GM18517 (cell line): Measurements from ENCODE around the gene RGS3.
"Not testable (repeated sequence)": the region's sequence is repeated elsewhere in the genome, so short reads cannot be mapped to it uniquely, and the experiment has no call there.

Source experiments
- ATAC-seq: cut with Tn5 transposase; IDR thresholded peaks from one replicate; pipeline ENCODE4 v1.9.1; 2021; ENCODE audit warnings: mild to moderate bottlenecking, moderate library complexity; ENCODE audit not compliant: unreplicated experiment

Gene RGS3

GRCh38 chr9:113543296-113543981 is 79.9 kb downstream of the RGS3 start:
- no peak for ATAC-seq

DNA sequence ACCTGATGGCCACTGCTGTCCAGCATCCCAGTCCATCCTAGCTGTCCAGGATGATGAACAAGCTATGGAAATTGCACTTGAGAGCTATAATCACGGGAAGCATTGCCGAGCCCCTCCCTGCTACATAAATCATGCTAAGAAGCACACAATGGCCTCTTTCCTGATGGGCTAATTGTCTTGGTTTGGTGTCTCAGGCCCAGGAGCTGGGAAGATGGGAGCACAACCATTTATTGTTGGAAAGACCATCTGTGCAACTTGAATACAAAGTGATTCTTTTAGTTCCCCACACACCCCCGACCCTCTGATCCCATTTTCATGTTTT is 80.4 kb downstream of the RGS3 start:
- ATAC-seq: no peak

DNA sequence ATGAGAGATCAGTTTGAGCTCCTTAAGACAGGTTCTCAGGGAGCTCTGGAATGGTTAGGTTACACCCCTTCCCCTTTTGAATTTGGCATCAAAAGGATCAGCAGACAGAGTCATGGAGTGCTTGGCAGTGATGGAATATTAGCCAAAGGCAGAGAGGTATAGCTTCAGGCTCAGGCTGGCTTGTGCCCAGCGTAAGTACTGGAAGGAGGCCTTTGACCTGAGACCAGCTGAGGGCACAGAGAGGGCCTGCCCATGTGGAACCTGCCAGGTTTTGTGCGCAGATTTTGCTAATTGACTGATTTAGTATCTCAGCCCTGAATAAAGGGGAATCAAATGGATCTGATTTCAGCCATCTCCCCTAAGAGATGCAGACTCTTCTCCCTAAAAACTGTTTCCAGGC is 81.5 kb downstream of the RGS3 start:
- no peak for ATAC-seq

- ATAC-seq: no peak
Measured at GRCh38 chr9:113546566-113546965, 83.0 kb downstream of the RGS3 start.

GRCh38 chr9:113547501-113547900 is 84.0 kb downstream of the RGS3 start:
- ATAC-seq: no peak

GRCh38 chr9:113548221-113549041 is 84.9 kb downstream of the RGS3 start:
- ATAC-seq: no peak

GRCh38 chr9:113549892-113550291 is 86.4 kb downstream of the RGS3 start:
- ATAC-seq: not testable (repeated sequence)

GRCh38 chr9:113556877-113557593 is 93.5 kb downstream of the RGS3 start:
- no peak for ATAC-seq

GRCh38 chr9:113558632-113559502 is 95.3 kb downstream of the RGS3 start:
- no peak for ATAC-seq

DNA sequence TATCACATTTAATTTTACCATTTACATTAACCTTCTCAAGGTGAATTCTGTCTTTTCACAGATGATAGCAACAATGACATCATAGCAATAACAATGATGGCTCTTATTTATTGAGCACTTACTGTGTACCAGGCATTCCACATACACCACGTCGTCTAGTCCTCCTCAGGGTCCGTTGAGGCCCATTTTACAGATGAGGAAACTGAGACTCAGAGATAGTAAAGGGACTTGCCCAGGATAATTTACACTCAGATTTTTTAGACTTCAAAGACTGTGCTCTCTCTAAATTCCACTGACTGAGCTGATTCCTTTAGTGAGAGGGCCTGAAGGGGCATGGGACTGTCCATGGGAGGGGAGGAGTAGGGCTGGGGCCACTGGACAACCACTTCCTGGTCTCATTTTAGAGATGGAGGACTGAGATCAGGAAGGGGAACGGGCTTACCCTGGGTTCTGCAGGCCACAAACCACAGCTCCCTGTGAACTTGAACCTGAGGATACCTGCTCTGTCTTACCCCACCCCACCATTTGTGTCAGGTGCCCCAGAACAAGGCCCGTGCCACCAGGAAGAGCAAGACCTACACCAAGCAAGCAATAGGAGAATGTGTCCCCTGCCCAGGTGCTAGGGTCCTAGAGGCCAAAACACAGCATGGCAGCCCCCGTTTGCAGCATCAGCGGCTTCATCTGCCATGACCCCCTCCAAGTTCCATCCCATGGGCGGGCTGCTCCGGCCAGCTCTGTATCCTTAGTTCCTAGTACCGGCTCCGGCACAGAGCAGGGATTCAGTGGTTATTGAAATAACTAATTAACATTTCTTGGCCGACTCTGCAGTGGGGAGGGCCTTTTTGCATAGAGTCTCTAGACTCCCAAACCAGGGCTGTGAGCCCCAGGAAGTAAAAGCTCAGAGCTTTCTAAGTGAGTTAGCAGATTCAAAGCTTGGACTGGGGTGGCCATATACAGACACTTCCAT is 96.6 kb downstream of the RGS3 start:
- ATAC-seq: no peak

GRCh38 chr9:113562653-113563381 is 99.3 kb downstream of the RGS3 start:
- ATAC-seq: no peak

DNA sequence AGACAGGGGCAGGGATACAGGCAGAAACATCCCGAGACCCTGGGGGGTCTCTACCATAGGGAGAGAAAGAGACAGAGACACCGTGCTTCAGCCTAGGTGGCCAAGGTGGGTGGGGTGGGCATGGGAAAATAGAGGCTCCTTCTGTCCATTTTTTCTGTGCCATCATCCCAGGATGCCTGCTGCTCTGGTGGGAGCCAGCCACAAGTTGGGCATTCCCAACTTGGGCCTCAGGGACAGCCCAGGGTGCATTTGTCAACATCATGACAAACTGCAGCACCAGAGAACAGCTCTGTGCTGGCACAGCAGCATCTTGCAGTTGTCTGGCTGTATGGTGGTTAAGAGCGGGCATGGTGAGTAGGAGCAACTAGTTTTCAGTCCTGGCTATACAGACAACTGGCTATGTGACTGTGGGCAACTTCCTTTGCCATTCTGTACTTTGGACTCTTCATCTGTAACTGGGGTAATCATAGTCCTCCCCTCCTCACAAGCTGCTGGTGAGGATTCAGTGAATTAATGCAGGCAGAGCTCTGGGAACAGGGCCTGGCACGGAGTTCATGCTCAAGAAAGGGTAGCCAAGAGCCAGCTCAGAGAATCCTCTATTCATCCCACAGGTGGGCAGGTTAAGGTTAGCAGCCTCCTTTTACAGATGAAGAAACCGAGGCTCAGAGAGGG is 100.4 kb downstream of the RGS3 start:
- ATAC-seq: no peak

GRCh38 chr9:113564498-113565237 is 101.1 kb downstream of the RGS3 start:
- ATAC-seq: no peak

DNA sequence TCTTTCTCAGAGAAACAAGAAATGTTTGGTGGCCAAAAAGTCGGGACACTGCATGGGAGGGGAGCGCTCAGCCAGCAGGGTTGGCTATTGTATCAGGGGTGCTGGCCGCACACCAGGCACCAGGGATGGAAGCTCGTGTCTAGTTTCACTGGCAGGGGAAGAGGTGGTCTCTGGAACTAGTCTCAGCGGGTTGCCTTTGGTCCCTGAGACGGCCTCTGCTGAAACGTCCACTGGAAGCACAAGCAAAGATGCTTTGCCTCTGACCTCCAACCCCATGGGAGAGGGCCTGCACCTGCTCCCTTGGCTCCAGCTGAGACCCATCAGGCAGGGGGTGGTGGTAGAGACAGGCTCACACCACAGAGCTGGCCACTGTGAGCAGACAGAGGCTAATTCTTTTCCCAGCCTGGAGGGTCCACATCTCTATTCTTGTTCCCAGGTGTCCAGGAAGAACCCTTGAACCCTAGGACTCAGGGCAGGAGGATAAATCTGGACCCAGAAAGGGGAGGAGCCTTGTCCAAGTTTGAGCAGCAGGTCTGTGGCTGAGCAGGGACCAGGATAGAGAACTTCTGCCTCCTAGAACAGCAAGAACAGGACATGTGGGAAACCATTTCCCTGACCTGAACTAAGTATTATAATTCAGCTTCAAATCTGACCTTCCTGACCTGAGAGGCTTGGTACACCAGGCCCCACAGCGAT is 102.6 kb downstream of the RGS3 start:
- no peak for ATAC-seq

- no peak for ATAC-seq
Measured at GRCh38 chr9:113566712-113567071, 103.2 kb downstream of the RGS3 start.

- ATAC-seq: no peak
Measured at GRCh38 chr9:113567361-113568080, 104.0 kb downstream of the RGS3 start.

DNA sequence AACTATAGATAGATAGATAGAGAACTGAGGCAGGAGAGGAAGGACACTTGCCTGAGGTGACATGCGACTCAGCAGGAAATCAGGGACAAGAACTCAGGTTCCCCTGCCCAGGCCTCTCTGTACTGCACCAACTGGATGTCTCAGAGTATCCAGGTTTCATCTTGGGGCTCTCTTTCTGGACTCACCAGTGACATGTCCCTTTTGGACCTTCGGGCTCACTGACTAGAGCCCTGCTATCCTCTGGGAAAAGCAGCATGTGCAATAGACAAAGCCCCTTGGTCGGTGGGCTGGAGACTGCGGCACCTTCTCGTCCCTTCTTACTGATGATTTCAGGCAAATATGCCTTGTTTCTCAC is 104.5 kb downstream of the RGS3 start:
- no peak for ATAC-seq
